Measurements from ENCODE around the gene KNDC1. TPM values are rescaled to one million over a fixed set of nuclear protein-coding genes. Genes with fewer than 3 reads are reported as not detected.

Gene KNDC1
- polyA plus RNA-seq, 1 donor (not counting 4 experiments of a cell fraction or from before 2014, with no cell fraction given), result 0.20 TPM

- dilution Hi-C loops (cut with MboI; ENCODE audit: extremely low pct_ligation_motif_present, low sequenced_read_pairs), result no loop called here
- Histone ChIP-seq H3K9me3 (ENCODE audit: control insufficient read depth, low read depth, low read length) (peaks cover 19% of the 10 kb centered on the region), H2AFZ (ENCODE audit: control insufficient read depth, low read length) (no peak overlapping the region), H3K27ac (ENCODE audit: control insufficient read depth, insufficient read depth, low read length) (no peak overlapping the region), H3K79me2 (ENCODE audit: control insufficient read depth, insufficient read depth, low read length) (no peaks in the 10 kb centered on the region), H3K4me3 (ENCODE audit: control insufficient read depth in 2 of 3, extremely low read depth in 1 of 3, insufficient read depth in 2 of 3, low read depth in 1 of 3, low read length in 3 of 3) (no peak overlapping the region), H3K27me3 (ENCODE audit: control insufficient read depth, extremely low read depth, insufficient read depth, low read length) (no peaks in the 10 kb centered on the region), H3K4me1 (ENCODE audit: control insufficient read depth, extremely low read depth, insufficient read depth, low read length) (no peaks in the 10 kb centered on the region), H3K36me3 (ENCODE audit: control insufficient read depth in 2 of 2, extremely low read depth in 1 of 2, insufficient read depth in 2 of 2, low read length in 2 of 2) (no peaks in the 10 kb centered on the region), H4K20me1 (ENCODE audit: control insufficient read depth, extremely low read depth, insufficient read depth, low read length) (no peaks in the 10 kb centered on the region), H3K9me1 (ENCODE audit: control insufficient read depth, extremely low read depth, insufficient read depth, low read length) (no peaks in the 10 kb centered on the region), H3K9ac (ENCODE audit: control insufficient read depth, extremely low read depth, insufficient read depth, low read length) (no peak overlapping the region), H3K4me2 (ENCODE audit: control insufficient read depth, extremely low read depth, insufficient read depth, low read depth, low read length) (no peak overlapping the region)
- FAIRE-seq (no peak), DNase-seq (ENCODE audit: low read depth, low spot score) (no peak)
- TF ChIP-seq EZH2 (IDR thresholded peaks at IDR 0.05; ENCODE audit: low read length), result no peak
- TF ChIP-seq, protein P1, sequence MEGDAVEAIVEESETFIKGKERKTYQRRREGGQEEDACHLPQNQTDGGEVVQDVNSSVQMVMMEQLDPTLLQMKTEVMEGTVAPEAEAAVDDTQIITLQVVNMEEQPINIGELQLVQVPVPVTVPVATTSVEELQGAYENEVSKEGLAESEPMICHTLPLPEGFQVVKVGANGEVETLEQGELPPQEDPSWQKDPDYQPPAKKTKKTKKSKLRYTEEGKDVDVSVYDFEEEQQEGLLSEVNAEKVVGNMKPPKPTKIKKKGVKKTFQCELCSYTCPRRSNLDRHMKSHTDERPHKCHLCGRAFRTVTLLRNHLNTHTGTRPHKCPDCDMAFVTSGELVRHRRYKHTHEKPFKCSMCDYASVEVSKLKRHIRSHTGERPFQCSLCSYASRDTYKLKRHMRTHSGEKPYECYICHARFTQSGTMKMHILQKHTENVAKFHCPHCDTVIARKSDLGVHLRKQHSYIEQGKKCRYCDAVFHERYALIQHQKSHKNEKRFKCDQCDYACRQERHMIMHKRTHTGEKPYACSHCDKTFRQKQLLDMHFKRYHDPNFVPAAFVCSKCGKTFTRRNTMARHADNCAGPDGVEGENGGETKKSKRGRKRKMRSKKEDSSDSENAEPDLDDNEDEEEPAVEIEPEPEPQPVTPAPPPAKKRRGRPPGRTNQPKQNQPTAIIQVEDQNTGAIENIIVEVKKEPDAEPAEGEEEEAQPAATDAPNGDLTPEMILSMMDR (optimal IDR thresholded peaks at IDR 0.05 in 1 of 3, IDR thresholded peaks at IDR 0.05 in 1 of 3, conservative IDR thresholded peaks at IDR 0.05 in 1 of 3; ENCODE audit: extremely low read depth in 1 of 3, insufficient read depth in 2 of 3, low read length in 3 of 3), result no peak
Observed at GRCh38 chr10:133179651-133180050, 19.6 kb downstream of the KNDC1 start.

- Histone ChIP-seq H3K4me3 (ENCODE audit: control insufficient read depth in 2 of 3, extremely low read depth in 1 of 3, insufficient read depth in 2 of 3, low read depth in 1 of 3, low read length in 3 of 3) (no peak overlapping the region), H3K79me2 (ENCODE audit: control insufficient read depth, insufficient read depth, low read length) (no peaks in the 10 kb centered on the region), H2AFZ (ENCODE audit: control insufficient read depth, low read length) (no peak overlapping the region), H3K27me3 (ENCODE audit: control insufficient read depth, extremely low read depth, insufficient read depth, low read length) (no peaks in the 10 kb centered on the region), H3K9me1 (ENCODE audit: control insufficient read depth, extremely low read depth, insufficient read depth, low read length) (no peaks in the 10 kb centered on the region), H3K4me1 (ENCODE audit: control insufficient read depth, extremely low read depth, insufficient read depth, low read length) (no peaks in the 10 kb centered on the region), H3K27ac (ENCODE audit: control insufficient read depth, insufficient read depth, low read length) (no peak overlapping the region), H4K20me1 (ENCODE audit: control insufficient read depth, extremely low read depth, insufficient read depth, low read length) (no peaks in the 10 kb centered on the region), H3K36me3 (ENCODE audit: control insufficient read depth in 2 of 2, extremely low read depth in 1 of 2, insufficient read depth in 2 of 2, low read length in 2 of 2) (no peaks in the 10 kb centered on the region), H3K9ac (ENCODE audit: control insufficient read depth, extremely low read depth, insufficient read depth, low read length) (no peak overlapping the region), H3K4me2 (ENCODE audit: control insufficient read depth, extremely low read depth, insufficient read depth, low read depth, low read length) (no peak overlapping the region), H3K9me3 (ENCODE audit: control insufficient read depth, low read depth, low read length) (peaks cover 21% of the 10 kb centered on the region)
- dilution Hi-C loops (cut with MboI; ENCODE audit: extremely low pct_ligation_motif_present, low sequenced_read_pairs), result no loop called here
- no peak for FAIRE-seq
- TF ChIP-seq, protein P1 (optimal IDR thresholded peaks at IDR 0.05 in 1 of 3, IDR thresholded peaks at IDR 0.05 in 1 of 3, conservative IDR thresholded peaks at IDR 0.05 in 1 of 3; ENCODE audit: extremely low read depth in 1 of 3, insufficient read depth in 2 of 3, low read length in 3 of 3), result no peak
- no peak for TF ChIP-seq EZH2 (IDR thresholded peaks at IDR 0.05; ENCODE audit: low read length)
- no peak for DNase-seq (ENCODE audit: low read depth, low spot score)
Observed at GRCh38 chr10:133180192-133180964, 20.4 kb downstream of the KNDC1 start.
